Sigmoid colon (tissue), 7 donors: ENCODE results near the gene ASPHD2. TPM values are rescaled to one million over a fixed set of nuclear protein-coding genes. Genes with fewer than 3 reads are reported as not detected.

Experiments used
- DNase-seq: peaks from one replicate; pipeline ENCODE4 v3.0.0-alpha.2; 2019
- H3K27ac ChIP-seq, 4 donors: fragments of 200-600 bp; sonication (generic); one replicate each; pipeline ENCODE4 v1.5.1; 2016 to 2019; ENCODE audit warnings: mild to moderate bottlenecking in 1 of 4
- H3K27me3 ChIP-seq, 3 donors: fragments of 200-600 bp; sonication (generic); one replicate each; pipeline ENCODE4 v1.5.1; 2019; ENCODE audit warnings: mild to moderate bottlenecking in 1 of 3
- H3K36me3 ChIP-seq, 4 donors: fragments of 200-600 bp; sonication (generic); one replicate each; pipeline ENCODE4 v1.5.1; 2016 to 2019
- H3K4me1 ChIP-seq, 4 donors: fragments of 200-600 bp; sonication (generic); one replicate each; pipeline ENCODE4 v1.5.1; 2017 to 2019
- H3K4me3 ChIP-seq, 4 donors: fragments of 200-600 bp; sonication (generic); one replicate each; pipeline ENCODE4 v1.5.1; 2017 to 2019; ENCODE audit warnings: mild to moderate bottlenecking in 2 of 4, moderate library complexity in 1 of 4
- H3K9me3 ChIP-seq, 4 donors: fragments of 200-600 bp in 3 of 4; sonication (generic) in 3 of 4; one replicate each; pipeline versions ENCODE4 v1.5.1 to v1.6.1; 2013 to 2019
- EP300 ChIP-seq, 4 donors: sonication (generic); formaldehyde crosslinking; IDR thresholded peaks; one replicate each; pipeline ENCODE4 v1.6.1; 2017; ENCODE audit warnings: antibody characterized with exemption in 4 of 4
- POLR2A ChIP-seq, 2 donors: fragments of 450-650 bp; IDR thresholded peaks; one replicate each; pipeline ENCODE4 v1.6.1; 2016; ENCODE audit warnings: antibody characterized with exemption in 2 of 2, mild to moderate bottlenecking in 2 of 2, moderate library complexity in 2 of 2
- POLR2AphosphoS5 ChIP-seq, 4 donors: sonication (generic); formaldehyde crosslinking; IDR thresholded peaks; one replicate each; pipeline ENCODE4 v1.6.1; 2017; ENCODE audit warnings: antibody characterized with exemption in 4 of 4
- WGBS, 2 donors: extraction: QIAGEN DNeasy Blood & Tissue Kit; methylation state at CpG; one replicate each; pipeline ENCODE4 v1.1.7; 2013; 5-methylcytosine and 5-hydroxymethylcytosine counted together
- intact Hi-C: fragments of 100-400 bp; cut with DNase I; formaldehyde crosslinking; loops from one replicate; pipeline ENCODE4 v1.15.1; 2023
- polyA plus RNA-seq, 3 donors: library from polyadenylated mRNA; stranded (reverse); fragments of 200-250 nt; gene quantifications; one replicate each; pipeline ENCODE4 v1.2.3, GENCODE V29; 2013
- total RNA-seq, 4 donors: library from RNA; depleted of rRNA; stranded (reverse); fragments of >200 nt; gene quantifications; one replicate each; pipeline ENCODE4 v1.1.0, GENCODE V29; 2016
- TF ChIP-seq, protein P1 (sequence below), 4 experiments: fragments of 450-650 bp in 3 of 4; fragments of 200-600 bp in 1 of 4; IDR thresholded peaks; one replicate each; pipeline ENCODE4 v1.5.1; 2016 to 2019; ENCODE audit warnings: antibody characterized with exemption in 4 of 4, mild to moderate bottlenecking in 3 of 4, moderate library complexity in 2 of 4
- donor health status: healthy with polysubstance abuse.
- donor health status: Bipolar disorder and iron deficiency.
- donor health status: healthy.

Gene ASPHD2
- total and polyA plus RNA-seq, 7 donors: 0.83 to 3.4 (median 1.4) TPM

DNA sequence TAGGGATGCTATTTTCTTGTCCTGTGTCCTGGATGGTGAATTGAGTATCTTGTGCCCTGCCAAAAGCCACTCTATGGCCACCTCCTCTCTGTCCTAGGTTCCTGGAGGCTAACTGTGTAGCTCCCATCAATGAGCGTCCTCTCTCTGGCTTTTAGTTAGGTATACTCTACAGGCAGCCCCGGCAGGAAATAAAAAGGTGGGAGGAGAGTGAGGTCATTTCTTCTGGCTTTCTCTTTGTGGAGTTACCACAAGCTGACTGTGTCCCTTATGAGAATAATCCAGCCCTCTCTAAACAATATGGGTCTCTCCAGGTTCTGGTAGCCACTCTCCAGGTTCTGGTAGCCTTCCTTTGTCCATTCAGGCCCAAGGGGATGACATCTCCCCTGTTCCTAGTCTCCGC is 11.7 kb upstream of the ASPHD2 start:
- 71 to 80% methylated on average over 3 of the region's 3 CpGs for WGBS, 2 donors
- TF ChIP-seq POLR2AphosphoS5 (IDR thresholded peaks at IDR 0.05): no peak
- TF ChIP-seq, protein P1, sequence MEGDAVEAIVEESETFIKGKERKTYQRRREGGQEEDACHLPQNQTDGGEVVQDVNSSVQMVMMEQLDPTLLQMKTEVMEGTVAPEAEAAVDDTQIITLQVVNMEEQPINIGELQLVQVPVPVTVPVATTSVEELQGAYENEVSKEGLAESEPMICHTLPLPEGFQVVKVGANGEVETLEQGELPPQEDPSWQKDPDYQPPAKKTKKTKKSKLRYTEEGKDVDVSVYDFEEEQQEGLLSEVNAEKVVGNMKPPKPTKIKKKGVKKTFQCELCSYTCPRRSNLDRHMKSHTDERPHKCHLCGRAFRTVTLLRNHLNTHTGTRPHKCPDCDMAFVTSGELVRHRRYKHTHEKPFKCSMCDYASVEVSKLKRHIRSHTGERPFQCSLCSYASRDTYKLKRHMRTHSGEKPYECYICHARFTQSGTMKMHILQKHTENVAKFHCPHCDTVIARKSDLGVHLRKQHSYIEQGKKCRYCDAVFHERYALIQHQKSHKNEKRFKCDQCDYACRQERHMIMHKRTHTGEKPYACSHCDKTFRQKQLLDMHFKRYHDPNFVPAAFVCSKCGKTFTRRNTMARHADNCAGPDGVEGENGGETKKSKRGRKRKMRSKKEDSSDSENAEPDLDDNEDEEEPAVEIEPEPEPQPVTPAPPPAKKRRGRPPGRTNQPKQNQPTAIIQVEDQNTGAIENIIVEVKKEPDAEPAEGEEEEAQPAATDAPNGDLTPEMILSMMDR (IDR thresholded peaks at IDR 0.05): no peak
- intact Hi-C loops: loop anchor here (5.0 kb wide), 1 partner anchor 45 kb away; no protein-coding TSS in a partner anchor
- H3K4me1 ChIP-seq: peaks cover 0 to 43% (median 42%) of the 10 kb centered on the region in 4 donors
- no peaks in the 10 kb centered on the region for H3K36me3 ChIP-seq
- no peaks in the 10 kb centered on the region for H3K27me3 ChIP-seq
- H3K27ac ChIP-seq: peak overlapping the region in 3 of 4 donors; percentile 67 to 72 (median 69)
- no peak overlapping the region for H3K4me3 ChIP-seq
- DNase-seq: no peak
- H3K9me3 ChIP-seq: no peaks in the 10 kb centered on the region

DNA sequence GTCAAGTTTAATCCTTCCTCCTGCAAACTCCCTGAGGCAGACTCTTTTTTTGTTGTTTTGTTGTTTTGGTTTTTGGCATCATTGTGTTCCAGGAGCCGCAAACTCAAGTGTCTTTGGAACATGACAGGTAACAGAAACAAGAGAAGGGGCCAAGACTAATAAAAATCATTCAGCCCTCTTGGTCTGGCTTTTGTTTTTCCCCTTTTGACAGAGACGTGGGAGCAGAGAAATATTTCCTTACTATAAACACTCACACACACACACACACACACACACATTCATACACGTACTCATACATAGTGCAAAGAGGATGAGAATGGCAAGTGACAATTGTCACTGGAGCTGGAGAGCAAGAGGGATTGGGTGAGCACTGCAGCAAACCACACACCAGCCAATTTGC is 10.4 kb upstream of the ASPHD2 start:
- DNase-seq: no peak
- no peaks in the 10 kb centered on the region for H3K36me3 ChIP-seq
- H3K4me1 ChIP-seq: peaks cover 0 to 43% (median 42%) of the 10 kb centered on the region in 4 donors
- 65 to 67% methylated on average over 3 of the region's 3 CpGs for WGBS, 2 donors
- no peaks in the 10 kb centered on the region for H3K27me3 ChIP-seq
- intact Hi-C loops: loop anchor here (5.0 kb wide), 1 partner anchor 44 kb away; no protein-coding TSS in a partner anchor
- H3K9me3 ChIP-seq: peaks cover 0 to 5% (median 5%) of the 10 kb centered on the region in 4 donors
- H3K4me3 ChIP-seq: no peak overlapping the region
- peak; percentile 32 to 93 (median 80) for TF ChIP-seq POLR2AphosphoS5 (IDR thresholded peaks at IDR 0.05)
- no peak for TF ChIP-seq POLR2A (IDR thresholded peaks at IDR 0.05)
- TF ChIP-seq, protein P1 (IDR thresholded peaks at IDR 0.05): no peak
- peak in 3 of 4 donors; percentile 4 to 87 (median 58) for TF ChIP-seq EP300 (IDR thresholded peaks at IDR 0.05)
- H3K27ac ChIP-seq: peak overlapping the region in 3 of 4 donors; percentile 67 to 72 (median 69)

DNA sequence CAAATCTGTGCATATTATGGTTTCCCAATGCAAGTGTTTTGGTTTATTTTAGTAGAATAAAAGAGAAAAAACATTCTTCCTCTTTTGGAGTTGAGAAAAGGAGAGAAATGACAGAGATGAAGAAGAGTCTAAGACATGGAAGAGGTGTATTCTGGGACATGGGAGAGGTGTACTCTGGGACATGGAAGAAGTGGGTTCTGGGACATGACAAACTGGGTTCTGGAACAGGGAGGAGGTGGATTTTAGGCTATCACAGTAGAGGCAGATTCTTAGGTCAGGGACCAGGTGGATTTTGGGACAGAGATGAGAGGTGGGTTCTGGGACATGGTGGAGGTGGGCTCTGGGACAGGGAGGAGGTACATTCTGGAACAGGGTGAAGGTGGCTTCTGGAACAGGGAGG is 2.1 kb upstream of the ASPHD2 start:
- H3K9me3 ChIP-seq: peaks cover 0 to 5% (median 5%) of the 10 kb centered on the region in 4 donors
- no peak overlapping the region for H3K4me3 ChIP-seq
- no peaks in the 10 kb centered on the region for H3K36me3 ChIP-seq
- peaks cover 0 to 21% (median 17%) of the 10 kb centered on the region in 4 donors for H3K4me1 ChIP-seq
- no peaks in the 10 kb centered on the region for H3K27me3 ChIP-seq
- TF ChIP-seq, protein P1 (IDR thresholded peaks at IDR 0.05): no peak
- TF ChIP-seq POLR2AphosphoS5 (IDR thresholded peaks at IDR 0.05) (no peak), POLR2A (IDR thresholded peaks at IDR 0.05) (no peak), EP300 (IDR thresholded peaks at IDR 0.05) (no peak)
- H3K27ac ChIP-seq: no peak overlapping the region
- intact Hi-C loops: no loop called here
- no peak for DNase-seq

DNA sequence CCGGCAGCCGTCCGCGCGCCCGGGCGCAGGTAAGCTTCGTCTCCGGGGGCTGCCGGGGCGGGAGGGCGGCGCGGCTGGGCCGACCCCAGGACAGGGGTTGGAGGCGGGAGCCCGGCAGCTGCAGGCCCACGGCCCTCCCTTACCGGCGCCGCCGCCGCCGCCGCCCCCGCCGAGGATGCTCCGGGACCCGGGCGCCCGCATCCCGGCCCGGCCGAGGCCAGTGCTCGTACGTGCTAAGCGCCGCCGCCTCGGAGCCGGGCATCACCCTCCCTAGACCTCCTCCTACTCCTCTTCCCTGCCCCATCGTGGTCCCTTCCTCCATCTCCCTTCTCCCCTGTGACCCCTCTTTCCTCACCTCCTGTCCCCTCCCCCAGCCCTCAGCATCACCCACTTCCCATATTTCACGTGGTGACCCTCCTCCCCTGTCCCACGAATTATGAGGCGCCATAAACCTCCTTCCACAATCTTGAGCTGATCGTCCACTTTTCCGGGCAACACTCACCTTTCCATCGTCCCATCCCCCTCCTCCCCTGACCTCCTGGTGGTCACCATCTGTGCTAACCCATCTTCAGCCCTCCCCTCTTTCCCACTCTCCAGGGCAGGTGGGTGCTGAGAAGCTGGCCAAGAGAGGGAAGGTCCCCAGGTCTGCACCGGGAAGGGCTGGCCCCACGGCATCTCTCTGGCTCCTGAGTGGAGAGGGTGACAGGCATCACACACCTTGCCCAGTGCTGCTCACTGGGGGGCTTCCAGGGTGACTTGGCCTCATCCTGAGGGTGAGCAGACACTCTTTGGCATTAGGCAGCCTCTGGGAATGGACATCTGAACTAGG is 612 bp downstream of the ASPHD2 start:
- TF ChIP-seq, protein P1 (IDR thresholded peaks at IDR 0.05): no peak
- no peak for TF ChIP-seq POLR2AphosphoS5 (IDR thresholded peaks at IDR 0.05)
- TF ChIP-seq POLR2A (IDR thresholded peaks at IDR 0.05): no peak
- no peak for TF ChIP-seq EP300 (IDR thresholded peaks at IDR 0.05)
- peak overlapping the region in 2 of 4 donors; percentile 33 to 79 for H3K27ac ChIP-seq
- H3K9me3 ChIP-seq: no peaks in the 10 kb centered on the region
- peak overlapping the region; percentile 12 to 66 (median 59) for H3K4me3 ChIP-seq
- no peaks in the 10 kb centered on the region for H3K27me3 ChIP-seq
- 6 to 8% methylated on average over 50 of the region's 50 CpGs for WGBS, 2 donors
- no peak for DNase-seq
- intact Hi-C loops: no loop called here
- H3K36me3 ChIP-seq: peaks cover 0 to 6% (median 0%) of the 10 kb centered on the region in 4 donors
- H3K4me1 ChIP-seq: peaks cover 0 to 21% (median 17%) of the 10 kb centered on the region in 4 donors
